ENCODE measurements around the gene USP47.

The USP47 gene

GRCh38 chr11:11850668-11851067 lies 8.9 kb downstream of the USP47 start:
- Histone ChIP-seq H3K4me3 (ENCODE audit: low read length) (no peak overlapping the region), H3K27ac (ENCODE audit: low read depth, low read length) (no peak overlapping the region), H3K4me1 (ENCODE audit: control insufficient read depth, low read length) (peaks cover 16% of the 10 kb centered on the region), H4K20me1 (ENCODE audit: control insufficient read depth, insufficient read depth, low read depth, low read length) (peaks cover 22% of the 10 kb centered on the region), H3K9me3 (ENCODE audit: control insufficient read depth, insufficient read depth, low read length) (no peaks in the 10 kb centered on the region), H3K36me3 (ENCODE audit: control insufficient read depth, low read length) (no peaks in the 10 kb centered on the region; the same call in 1 of the 2 replicates), H3K79me2 (ENCODE audit: control insufficient read depth, low read length) (peaks cover 100% of the 10 kb centered on the region), H3K9me2 (replicated peaks; ENCODE audit: control insufficient read depth, low read length) (no peaks in the 10 kb centered on the region), H3F3A (ENCODE audit: control insufficient read depth, insufficient read depth) (no peaks in the 10 kb centered on the region), H3K27me3 (ENCODE audit: control insufficient read depth, low read length) (no peaks in the 10 kb centered on the region), H3K4me2 (ENCODE audit: low read length) (no peak overlapping the region)
- TF ChIP-seq EZH2phosphoT487 (IDR thresholded peaks at IDR 0.05; ENCODE audit: borderline replicate concordance, low read length) (no peak), CTCF (IDR thresholded peaks at IDR 0.05; ENCODE audit: low read depth, low read length, poor library complexity, severe bottlenecking) (no peak)

- TF ChIP-seq CTCF (IDR thresholded peaks at IDR 0.05; ENCODE audit: low read depth, low read length, poor library complexity, severe bottlenecking) (no peak), EZH2phosphoT487 (IDR thresholded peaks at IDR 0.05; ENCODE audit: borderline replicate concordance, low read length) (no peak)
- H3F3A ChIP-seq (ENCODE audit: control insufficient read depth, insufficient read depth): no peaks in the 10 kb centered on the region
- H3K27ac ChIP-seq (ENCODE audit: low read depth, low read length): no peak overlapping the region
- H3K27me3 ChIP-seq (ENCODE audit: control insufficient read depth, low read length): no peaks in the 10 kb centered on the region
- H3K36me3 ChIP-seq (ENCODE audit: control insufficient read depth, low read length): no peaks in the 10 kb centered on the region; the same call in 1 of the 2 replicates
- peaks cover 4% of the 10 kb centered on the region; the same call in 1 of the 2 replicates for H3K4me1 ChIP-seq (ENCODE audit: control insufficient read depth, low read length)
- peaks cover 97% of the 10 kb centered on the region for H3K79me2 ChIP-seq (ENCODE audit: control insufficient read depth, low read length)
- H4K20me1 ChIP-seq (ENCODE audit: control insufficient read depth, insufficient read depth, low read depth, low read length): peaks cover 12% of the 10 kb centered on the region; the same call in 1 of the 2 replicates
- H3K4me2 ChIP-seq (ENCODE audit: low read length): no peak overlapping the region
- H3K9me2 ChIP-seq (replicated peaks; ENCODE audit: control insufficient read depth, low read length): no peaks in the 10 kb centered on the region
- H3K9me3 ChIP-seq (ENCODE audit: control insufficient read depth, insufficient read depth, low read length): no peaks in the 10 kb centered on the region
- no peak overlapping the region for H3K4me3 ChIP-seq (ENCODE audit: low read length)
Measured at GRCh38 chr11:11856638-11857037, 14.9 kb downstream of the USP47 start.

- H3K4me3 ChIP-seq (ENCODE audit: low read length): no peak overlapping the region
- H3K9me3 ChIP-seq (ENCODE audit: control insufficient read depth, insufficient read depth, low read length): no peaks in the 10 kb centered on the region
- peaks cover 97% of the 10 kb centered on the region for H3K79me2 ChIP-seq (ENCODE audit: control insufficient read depth, low read length)
- H3K27me3 ChIP-seq (ENCODE audit: control insufficient read depth, low read length): no peaks in the 10 kb centered on the region
- no peak overlapping the region for H3K4me2 ChIP-seq (ENCODE audit: low read length)
- no peak overlapping the region for H3K27ac ChIP-seq (ENCODE audit: low read depth, low read length)
- no peaks in the 10 kb centered on the region for H3F3A ChIP-seq (ENCODE audit: control insufficient read depth, insufficient read depth)
- no peak for TF ChIP-seq CTCF (IDR thresholded peaks at IDR 0.05; ENCODE audit: low read depth, low read length, poor library complexity, severe bottlenecking)
- no peak for TF ChIP-seq EZH2phosphoT487 (IDR thresholded peaks at IDR 0.05; ENCODE audit: borderline replicate concordance, low read length)
- H4K20me1 ChIP-seq (ENCODE audit: control insufficient read depth, insufficient read depth, low read depth, low read length): peaks cover 12% of the 10 kb centered on the region; the same call in 1 of the 2 replicates
- no peaks in the 10 kb centered on the region; the same call in 1 of the 2 replicates for H3K36me3 ChIP-seq (ENCODE audit: control insufficient read depth, low read length)
- no peaks in the 10 kb centered on the region for H3K9me2 ChIP-seq (replicated peaks; ENCODE audit: control insufficient read depth, low read length)
- H3K4me1 ChIP-seq (ENCODE audit: control insufficient read depth, low read length): peaks cover 4% of the 10 kb centered on the region; the same call in 1 of the 2 replicates
Measured at GRCh38 chr11:11857769-11858168, 16.0 kb downstream of the USP47 start.

Data from DOHH2 (cell line).